Liver (tissue), 9 donors: ENCODE data around the gene OCA2. TPM values are rescaled to one million over a fixed set of nuclear protein-coding genes. Genes with fewer than 3 reads are reported as not detected.

Experiments used
- DNase-seq: peaks from one replicate; pipeline ENCODE4 v3.0.0-alpha.2; 2017; ENCODE audit warnings: low spot score
- H3K27ac ChIP-seq, 2 donors: one replicate each; pipeline ENCODE4 v1.7.0; 2013; ENCODE audit warnings: inconsistent platforms in 2 of 2, low read length in 2 of 2, control low read depth in 1 of 2, low read depth in 1 of 2, mild to moderate bottlenecking in 1 of 2
- H3K27me3 ChIP-seq, 4 donors: one replicate each; pipeline versions ENCODE4 v1.6.1 to v1.7.0; 2013; ENCODE audit warnings: low read length in 3 of 4, inconsistent platforms in 1 of 4, mild to moderate bottlenecking in 1 of 4, moderate library complexity in 1 of 4; ENCODE audit not compliant: control insufficient read depth in 4 of 4, insufficient read depth in 4 of 4
- H3K36me3 ChIP-seq, 4 donors: one replicate each; pipeline versions ENCODE4 v1.6.1 to v1.7.0; 2013; ENCODE audit warnings: low read length in 3 of 4, mild to moderate bottlenecking in 3 of 4, low read depth in 1 of 4, moderate library complexity in 1 of 4; ENCODE audit not compliant: control insufficient read depth in 4 of 4, insufficient read depth in 3 of 4
- H3K4me1 ChIP-seq, 4 donors: one replicate each; pipeline versions ENCODE4 v1.6.1 to v1.7.0; 2013; ENCODE audit warnings: low read length in 3 of 4, mild to moderate bottlenecking in 3 of 4, moderate library complexity in 1 of 4; ENCODE audit not compliant: control insufficient read depth in 4 of 4, insufficient read depth in 4 of 4
- H3K4me3 ChIP-seq, 3 donors: one replicate each; pipeline versions ENCODE4 v1.6.1 to v1.7.0; 2013; ENCODE audit warnings: low read length in 3 of 3, control low read depth in 1 of 3, low read depth in 1 of 3, mild to moderate bottlenecking in 1 of 3
- H3K9ac ChIP-seq, 2 donors: one replicate each; pipeline ENCODE4 v1.7.0; 2013; ENCODE audit warnings: low read length in 2 of 2, mild to moderate bottlenecking in 2 of 2, moderate library complexity in 2 of 2, control low read depth in 1 of 2, low read depth in 1 of 2
- H3K9me3 ChIP-seq, 4 donors: one replicate each; pipeline versions ENCODE4 v1.6.1 to v1.7.0; 2013; ENCODE audit warnings: low read length in 3 of 4; ENCODE audit not compliant: control insufficient read depth in 4 of 4
- ATF3 ChIP-seq: IDR thresholded peaks from 2 replicates; pipeline ENCODE4 v1.6.1; 2016; ENCODE audit warnings: antibody characterized with exemption
- CTCF ChIP-seq: fragments of 150-350 bp; IDR thresholded peaks from 2 replicates; pipeline ENCODE4 v1.5.1; 2017; ENCODE audit warnings: improper control_type of control experiment, low read depth, low read length; ENCODE audit not compliant: missing input control
- EGR1 ChIP-seq, 2 donors: IDR thresholded peaks; 2 replicates each; pipeline ENCODE4 v1.6.1; 2016 to 2018; ENCODE audit warnings: antibody characterized with exemption in 2 of 2, low read depth in 2 of 2
- FOXA1 ChIP-seq: IDR thresholded peaks from 2 replicates; pipeline ENCODE4 v1.6.1; 2016; ENCODE audit warnings: antibody characterized with exemption
- FOXA2 ChIP-seq: IDR thresholded peaks from 2 replicates; pipeline ENCODE4 v1.6.1; 2016; ENCODE audit warnings: antibody characterized with exemption
- GABPA ChIP-seq, 2 donors: IDR thresholded peaks in 1 of 2; conservative IDR thresholded peaks in 1 of 2; 2 replicates each; pipeline ENCODE4 v1.6.1; 2016; ENCODE audit warnings: antibody characterized with exemption in 2 of 2, mild to moderate bottlenecking in 1 of 2, moderate library complexity in 1 of 2
- HNF4A ChIP-seq, 2 donors: conservative IDR thresholded peaks; 2 replicates each; pipeline ENCODE4 v1.6.1; 2016; ENCODE audit warnings: antibody characterized with exemption in 2 of 2, mild to moderate bottlenecking in 2 of 2
- JUND ChIP-seq, 2 donors: IDR thresholded peaks; 2 replicates each; pipeline ENCODE4 v1.6.1; 2016; ENCODE audit warnings: antibody characterized with exemption in 2 of 2
- NR2F2 ChIP-seq: IDR thresholded peaks from 2 replicates; pipeline ENCODE4 v1.6.1; 2016; ENCODE audit warnings: antibody characterized with exemption
- RAD21 ChIP-seq, 2 donors: IDR thresholded peaks; 2 replicates each; pipeline ENCODE4 v1.6.1; 2016; ENCODE audit warnings: antibody characterized with exemption in 2 of 2, mild to moderate bottlenecking in 2 of 2
- RXRA ChIP-seq, 2 donors: IDR thresholded peaks; 2 replicates each; pipeline ENCODE4 v1.6.1; 2017 to 2018; ENCODE audit warnings: antibody characterized with exemption in 2 of 2, mild to moderate bottlenecking in 1 of 2
- SP1 ChIP-seq: IDR thresholded peaks from 2 replicates; pipeline ENCODE4 v1.6.1; 2018; ENCODE audit warnings: antibody characterized with exemption, mild to moderate bottlenecking
- TAF1 ChIP-seq: conservative IDR thresholded peaks from 2 replicates; pipeline ENCODE4 v1.6.1; 2016; ENCODE audit warnings: antibody characterized with exemption, mild to moderate bottlenecking
- WGBS: extraction: QIAGEN DNeasy Blood & Tissue Kit; methylation state at CpG from one replicate; pipeline ENCODE4 v1.1.7; 2013; 5-methylcytosine and 5-hydroxymethylcytosine counted together
- polyA plus RNA-seq, 2 donors: library from polyadenylated mRNA; stranded (reverse) in 1 of 2; unstranded in 1 of 2; fragments of 200-250 nt in 1 of 2; fragments of >200 nt in 1 of 2; fragmentation: Nextera tagmentation in 1 of 2; extraction: Ambion mirVana in 1 of 2; gene quantifications; one replicate each; pipeline versions ENCODE4 v1.2.1 to v1.2.3, GENCODE V29; 2013 to 2015
- total RNA-seq, 2 donors: library from RNA; depleted of rRNA; stranded (reverse); fragments of >200 nt; gene quantifications; one replicate each; pipeline ENCODE4 v1.2.3, GENCODE V29; 2014
- TF ChIP-seq, protein P1 (sequence below): IDR thresholded peaks from 2 replicates; pipeline ENCODE4 v1.6.1; 2016; ENCODE audit warnings: antibody characterized with exemption
- TF ChIP-seq, protein P2 (sequence below): IDR thresholded peaks from 2 replicates; pipeline ENCODE4 v1.6.1; 2016; ENCODE audit warnings: antibody characterized with exemption, mild to moderate bottlenecking
- donor health status: healthy.
- donor health status: healthy.
- donor health status: healthy.
- donor health status: healthy.
- donor health status: healthy.

The OCA2 gene
- total and polyA plus RNA-seq, 4 donors, result 0.02 to 0.56 (median 0.15) TPM

- H3K9ac ChIP-seq, result no peak overlapping the region
- DNase-seq, result no peak
- WGBS, result 95% methylated on average over 26 of the region's 26 CpGs
- H3K4me1 ChIP-seq, result peaks cover 0 to 7% (median 1%) of the 10 kb centered on the region in 4 donors
- no peaks in the 10 kb centered on the region for H3K27me3 ChIP-seq
- no peaks in the 10 kb centered on the region for H3K9me3 ChIP-seq
- no peak for TF ChIP-seq RAD21 (IDR thresholded peaks at IDR 0.05)
- TF ChIP-seq ATF3, result no peak
- TF ChIP-seq CTCF, result no peak
- TF ChIP-seq FOXA1, result no peak
- no peak for TF ChIP-seq JUND (IDR thresholded peaks at IDR 0.05)
- no peak for TF ChIP-seq FOXA2
- TF ChIP-seq NR2F2, result no peak
- TF ChIP-seq, protein P1, sequence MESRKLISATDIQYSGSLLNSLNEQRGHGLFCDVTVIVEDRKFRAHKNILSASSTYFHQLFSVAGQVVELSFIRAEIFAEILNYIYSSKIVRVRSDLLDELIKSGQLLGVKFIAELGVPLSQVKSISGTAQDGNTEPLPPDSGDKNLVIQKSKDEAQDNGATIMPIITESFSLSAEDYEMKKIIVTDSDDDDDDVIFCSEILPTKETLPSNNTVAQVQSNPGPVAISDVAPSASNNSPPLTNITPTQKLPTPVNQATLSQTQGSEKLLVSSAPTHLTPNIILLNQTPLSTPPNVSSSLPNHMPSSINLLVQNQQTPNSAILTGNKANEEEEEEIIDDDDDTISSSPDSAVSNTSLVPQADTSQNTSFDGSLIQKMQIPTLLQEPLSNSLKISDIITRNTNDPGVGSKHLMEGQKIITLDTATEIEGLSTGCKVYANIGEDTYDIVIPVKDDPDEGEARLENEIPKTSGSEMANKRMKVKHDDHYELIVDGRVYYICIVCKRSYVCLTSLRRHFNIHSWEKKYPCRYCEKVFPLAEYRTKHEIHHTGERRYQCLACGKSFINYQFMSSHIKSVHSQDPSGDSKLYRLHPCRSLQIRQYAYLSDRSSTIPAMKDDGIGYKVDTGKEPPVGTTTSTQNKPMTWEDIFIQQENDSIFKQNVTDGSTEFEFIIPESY, result no peak
- TF ChIP-seq HNF4A (conservative IDR thresholded peaks at IDR 0.05), result no peak
- TF ChIP-seq TAF1, result no peak
- TF ChIP-seq GABPA (IDR thresholded peaks at IDR 0.05 in 1 of 2, conservative IDR thresholded peaks at IDR 0.05 in 1 of 2), result no peak
- TF ChIP-seq EGR1 (IDR thresholded peaks at IDR 0.05; ENCODE audit: low read depth in 2 of 2), result no peak
- no peak for TF ChIP-seq SP1
- TF ChIP-seq, protein P2, sequence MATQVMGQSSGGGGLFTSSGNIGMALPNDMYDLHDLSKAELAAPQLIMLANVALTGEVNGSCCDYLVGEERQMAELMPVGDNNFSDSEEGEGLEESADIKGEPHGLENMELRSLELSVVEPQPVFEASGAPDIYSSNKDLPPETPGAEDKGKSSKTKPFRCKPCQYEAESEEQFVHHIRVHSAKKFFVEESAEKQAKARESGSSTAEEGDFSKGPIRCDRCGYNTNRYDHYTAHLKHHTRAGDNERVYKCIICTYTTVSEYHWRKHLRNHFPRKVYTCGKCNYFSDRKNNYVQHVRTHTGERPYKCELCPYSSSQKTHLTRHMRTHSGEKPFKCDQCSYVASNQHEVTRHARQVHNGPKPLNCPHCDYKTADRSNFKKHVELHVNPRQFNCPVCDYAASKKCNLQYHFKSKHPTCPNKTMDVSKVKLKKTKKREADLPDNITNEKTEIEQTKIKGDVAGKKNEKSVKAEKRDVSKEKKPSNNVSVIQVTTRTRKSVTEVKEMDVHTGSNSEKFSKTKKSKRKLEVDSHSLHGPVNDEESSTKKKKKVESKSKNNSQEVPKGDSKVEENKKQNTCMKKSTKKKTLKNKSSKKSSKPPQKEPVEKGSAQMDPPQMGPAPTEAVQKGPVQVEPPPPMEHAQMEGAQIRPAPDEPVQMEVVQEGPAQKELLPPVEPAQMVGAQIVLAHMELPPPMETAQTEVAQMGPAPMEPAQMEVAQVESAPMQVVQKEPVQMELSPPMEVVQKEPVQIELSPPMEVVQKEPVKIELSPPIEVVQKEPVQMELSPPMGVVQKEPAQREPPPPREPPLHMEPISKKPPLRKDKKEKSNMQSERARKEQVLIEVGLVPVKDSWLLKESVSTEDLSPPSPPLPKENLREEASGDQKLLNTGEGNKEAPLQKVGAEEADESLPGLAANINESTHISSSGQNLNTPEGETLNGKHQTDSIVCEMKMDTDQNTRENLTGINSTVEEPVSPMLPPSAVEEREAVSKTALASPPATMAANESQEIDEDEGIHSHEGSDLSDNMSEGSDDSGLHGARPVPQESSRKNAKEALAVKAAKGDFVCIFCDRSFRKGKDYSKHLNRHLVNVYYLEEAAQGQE, result no peak
- no peak overlapping the region for H3K27ac ChIP-seq
- no peak overlapping the region for H3K4me3 ChIP-seq
- no peaks in the 10 kb centered on the region for H3K36me3 ChIP-seq
Measured at GRCh38 chr15:28018291-28019044, 80.6 kb downstream of the OCA2 start.

GRCh38 chr15:28017423-28017924 is 81.6 kb downstream of the OCA2 start:
- H3K27ac ChIP-seq, result no peak overlapping the region
- H3K9ac ChIP-seq, result no peak overlapping the region
- DNase-seq, result peak; percentile 51
- no peaks in the 10 kb centered on the region for H3K9me3 ChIP-seq
- no peaks in the 10 kb centered on the region for H3K27me3 ChIP-seq
- peaks cover 0 to 7% (median 1%) of the 10 kb centered on the region in 4 donors for H3K4me1 ChIP-seq
- no peaks in the 10 kb centered on the region for H3K36me3 ChIP-seq
- H3K4me3 ChIP-seq, result no peak overlapping the region
- WGBS, result 49% methylated on average over 10 of the region's 10 CpGs
- no peak for TF ChIP-seq GABPA (IDR thresholded peaks at IDR 0.05 in 1 of 2, conservative IDR thresholded peaks at IDR 0.05 in 1 of 2)
- TF ChIP-seq, protein P2, result no peak
- peak in 1 of 2 donors; percentile 46 for TF ChIP-seq JUND (IDR thresholded peaks at IDR 0.05)
- TF ChIP-seq, protein P1, result no peak
- TF ChIP-seq RXRA (IDR thresholded peaks at IDR 0.05), result peak; percentile 70 to 83
